Measurements from ENCODE around the gene C14orf180.

DNA sequence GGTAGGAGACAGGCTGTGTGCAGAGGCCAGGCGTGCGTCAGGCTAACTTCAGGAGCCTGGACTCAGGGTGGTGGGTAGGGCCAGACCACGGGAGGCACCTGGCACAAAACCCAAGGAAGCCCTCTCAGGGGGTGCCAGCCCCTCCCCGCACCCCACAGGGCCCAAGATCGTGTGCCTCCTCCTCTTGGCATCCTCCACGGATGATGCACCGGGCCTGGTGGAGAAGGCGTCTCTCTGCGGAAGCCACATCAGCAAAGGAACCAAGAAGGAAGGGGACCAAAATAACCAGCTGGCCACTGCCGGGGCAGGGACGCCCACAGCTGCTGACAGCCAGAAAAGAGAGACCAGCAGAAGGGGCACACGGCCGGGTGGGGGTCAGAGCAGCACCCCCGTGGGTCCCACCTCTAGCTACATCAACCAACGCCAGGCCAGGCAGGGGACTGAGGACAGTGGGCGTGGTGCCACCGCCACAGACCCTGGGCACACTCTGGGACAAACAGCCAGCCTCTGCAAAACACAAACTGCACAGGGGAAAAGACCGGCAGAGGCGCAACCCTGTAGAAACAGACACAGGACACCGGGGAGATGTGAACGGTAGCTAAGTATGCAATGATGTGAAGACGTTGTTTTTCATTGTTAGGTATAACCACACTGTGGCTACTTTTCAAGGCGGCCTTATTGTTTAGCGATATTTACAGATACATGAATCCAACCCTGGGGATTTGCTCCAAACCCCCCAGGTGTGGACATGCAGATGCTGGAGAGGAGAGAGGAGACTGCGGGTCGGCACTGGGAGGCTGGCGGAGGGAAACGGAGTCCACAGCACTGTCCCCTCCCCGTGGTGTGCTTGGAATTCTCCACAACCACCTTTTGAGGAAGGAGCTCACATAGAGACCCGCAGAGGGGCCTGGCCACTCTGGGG, 26.1 kb upstream of the C14orf180 start:
- TF ChIP-seq YY1 (IDR thresholded peaks at IDR 0.05; ENCODE audit: insufficient read depth, insufficient read length) (no peak), SUZ12 (IDR thresholded peaks at IDR 0.05; ENCODE audit: extremely low read depth, insufficient read depth, insufficient read length) (no peak)
